OCI-LY1 (cell line): Measurements from ENCODE around the gene E2F4.

Experiments
- H2AFZ ChIP-seq: fragments of 200-600 bp; sonication (generic), shearing (Covaris generic); 2 replicates; pipeline ENCODE4 v1.6.0; 2014; ENCODE audit warnings: antibody characterized with exemption, mild to moderate bottlenecking, low read length
- H3F3A ChIP-seq: fragments of 200-600 bp; sonication (generic), shearing (Covaris generic); 2 replicates; pipeline ENCODE4 v1.6.0; 2014; ENCODE audit warnings: mild to moderate bottlenecking, antibody characterized with exemption, low read length, moderate library complexity; ENCODE audit not compliant: insufficient read depth
- H3K27ac ChIP-seq: fragments of 200-600 bp; sonication (generic); 2 replicates; pipeline ENCODE4 v1.5.1; 2014; ENCODE audit warnings: low read length, mixed run types, mild to moderate bottlenecking, low read depth; ENCODE audit not compliant: poor library complexity, severe bottlenecking
- H3K27me3 ChIP-seq: fragments of 200-600 bp; sonication (generic); 2 replicates; pipeline ENCODE4 v1.6.0; 2014; ENCODE audit warnings: antibody characterized with exemption, mild to moderate bottlenecking, low read length, moderate library complexity; ENCODE audit not compliant: insufficient read depth
- H3K36me3 ChIP-seq: fragments of 200-600 bp; sonication (generic); 2 replicates; pipeline ENCODE4 v1.6.1; 2014; ENCODE audit warnings: mild to moderate bottlenecking, antibody characterized with exemption, low read length, moderate library complexity, mixed read lengths; ENCODE audit not compliant: insufficient read depth
- H3K4me1 ChIP-seq: fragments of 200-600 bp; sonication (generic); 2 replicates; pipeline ENCODE4 v1.5.1; 2014; ENCODE audit warnings: mild to moderate bottlenecking, low read length, moderate library complexity; ENCODE audit not compliant: insufficient read depth, severe bottlenecking
- H3K4me2 ChIP-seq: fragments of 200-600 bp; sonication (generic), shearing (Covaris generic); 2 replicates; pipeline ENCODE4 v1.6.1; 2014; ENCODE audit warnings: low read length
- H3K4me3 ChIP-seq: fragments of 200-600 bp; sonication (generic); 2 replicates; pipeline ENCODE4 v1.5.1; 2014; ENCODE audit warnings: low read length, low read depth, mild to moderate bottlenecking, mixed read lengths; ENCODE audit not compliant: poor library complexity, severe bottlenecking
- H3K79me2 ChIP-seq: fragments of 200-600 bp; shearing (Covaris generic); 2 replicates; pipeline ENCODE4 v1.6.1; 2016; ENCODE audit warnings: mixed run types, low read length, mixed read lengths; ENCODE audit not compliant: insufficient read depth
- H3K9ac ChIP-seq: fragments of 200-600 bp; sonication (generic), shearing (Covaris generic); 2 replicates; pipeline ENCODE4 v1.6.1; 2014; ENCODE audit warnings: mild to moderate bottlenecking, low read length, mixed read lengths
- H3K9me2 ChIP-seq: fragments of 200-600 bp; sonication (generic), shearing (Covaris generic); 2 replicates; pipeline ENCODE4 v1.6.1; 2014; ENCODE audit warnings: low read depth, mild to moderate bottlenecking, low read length, mixed read lengths
- H3K9me3 ChIP-seq: fragments of 200-600 bp; shearing (Covaris generic); 2 replicates; pipeline ENCODE4 v1.6.1; 2014; ENCODE audit warnings: low read length, mixed read lengths
- H4K20me1 ChIP-seq: fragments of 200-600 bp; sonication (generic), shearing (Covaris generic); 2 replicates; pipeline ENCODE4 v1.6.0; 2016; ENCODE audit warnings: mild to moderate bottlenecking, low read length; ENCODE audit not compliant: insufficient read depth
- CTCF ChIP-seq: fragments of 200-600 bp; sonication (generic), shearing (Covaris generic); IDR thresholded peaks from 2 replicates; pipeline ENCODE4 v1.5.1; 2017; ENCODE audit warnings: mild to moderate bottlenecking, antibody characterized with exemption, low read length, moderate library complexity, mixed read lengths
- EZH2 ChIP-seq: fragments of 200-600 bp; sonication (generic), shearing (Covaris generic); IDR thresholded peaks from 2 replicates; pipeline ENCODE4 v1.8.0; 2017; ENCODE audit warnings: borderline replicate concordance, mixed run types, mild to moderate bottlenecking, antibody characterized with exemption, low read length, moderate library complexity, mixed read lengths

The E2F4 gene

DNA sequence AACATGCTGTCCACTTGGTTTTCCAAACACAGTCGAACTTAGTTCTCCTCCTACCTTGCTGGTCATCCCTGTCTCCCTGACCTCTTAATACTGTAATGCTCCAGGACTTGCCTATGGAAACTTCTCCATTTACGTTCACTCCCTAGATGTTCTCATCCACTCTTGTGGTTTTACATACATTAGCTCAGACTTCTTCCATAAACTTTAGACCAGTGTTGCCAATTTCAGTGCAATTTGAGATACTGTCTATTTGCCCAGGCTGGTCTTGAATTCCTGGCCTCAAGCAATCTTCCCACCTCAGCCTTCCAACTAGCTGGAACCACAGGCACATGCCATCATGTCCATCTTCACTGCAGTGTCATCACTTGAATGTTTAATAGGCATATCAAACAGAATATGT is 9.7 kb upstream of the E2F4 start:
- Histone ChIP-seq H4K20me1 (no peaks in the 10 kb centered on the region), H2AFZ (no peak overlapping the region), H3K9me2 (no peaks in the 10 kb centered on the region), H3K4me2 (peak overlapping the region; percentile 82), H3F3A (no peaks in the 10 kb centered on the region), H3K27me3 (peaks cover 5% of the 10 kb centered on the region; the same call in 1 of the 2 replicates), H3K4me1 (peaks cover 26% of the 10 kb centered on the region), H3K9me3 (no peaks in the 10 kb centered on the region), H3K9ac (no peak overlapping the region; the same call in 1 of the 2 replicates), H3K4me3 (no peak overlapping the region), H3K36me3 (no peaks in the 10 kb centered on the region), H3K79me2 (no peaks in the 10 kb centered on the region), H3K27ac (no peak overlapping the region)
- TF ChIP-seq EZH2, result no peak
- TF ChIP-seq CTCF, result no peak

DNA sequence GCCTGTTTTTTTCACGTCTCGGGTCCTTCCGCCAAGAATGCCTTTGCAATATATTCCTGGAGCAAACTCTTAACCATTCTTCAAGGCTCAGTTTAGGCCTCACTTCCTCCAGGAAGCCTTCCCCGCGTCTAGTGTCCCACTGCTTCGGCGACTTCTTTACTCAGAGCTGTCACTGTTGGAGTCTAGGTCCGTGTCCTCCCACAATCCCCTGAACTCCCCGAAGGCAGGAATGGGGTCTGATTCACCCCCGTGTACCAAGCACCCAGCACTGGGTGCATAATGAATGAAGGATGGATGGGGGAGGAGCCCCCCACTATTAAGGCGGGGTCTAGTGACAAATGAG is 8.7 kb upstream of the E2F4 start:
- Histone ChIP-seq H3K4me2 (peak overlapping the region; percentile 82), H2AFZ (no peak overlapping the region), H3K9me2 (no peaks in the 10 kb centered on the region), H3K9ac (peak overlapping the region; percentile 68), H3F3A (no peaks in the 10 kb centered on the region), H3K27me3 (no peaks in the 10 kb centered on the region), H3K79me2 (no peaks in the 10 kb centered on the region), H3K27ac (no peak overlapping the region), H4K20me1 (no peaks in the 10 kb centered on the region), H3K4me1 (peaks cover 23% of the 10 kb centered on the region), H3K9me3 (no peaks in the 10 kb centered on the region), H3K4me3 (peak overlapping the region; percentile 68), H3K36me3 (no peaks in the 10 kb centered on the region)
- no peak for TF ChIP-seq EZH2
- TF ChIP-seq CTCF, result no peak

DNA sequence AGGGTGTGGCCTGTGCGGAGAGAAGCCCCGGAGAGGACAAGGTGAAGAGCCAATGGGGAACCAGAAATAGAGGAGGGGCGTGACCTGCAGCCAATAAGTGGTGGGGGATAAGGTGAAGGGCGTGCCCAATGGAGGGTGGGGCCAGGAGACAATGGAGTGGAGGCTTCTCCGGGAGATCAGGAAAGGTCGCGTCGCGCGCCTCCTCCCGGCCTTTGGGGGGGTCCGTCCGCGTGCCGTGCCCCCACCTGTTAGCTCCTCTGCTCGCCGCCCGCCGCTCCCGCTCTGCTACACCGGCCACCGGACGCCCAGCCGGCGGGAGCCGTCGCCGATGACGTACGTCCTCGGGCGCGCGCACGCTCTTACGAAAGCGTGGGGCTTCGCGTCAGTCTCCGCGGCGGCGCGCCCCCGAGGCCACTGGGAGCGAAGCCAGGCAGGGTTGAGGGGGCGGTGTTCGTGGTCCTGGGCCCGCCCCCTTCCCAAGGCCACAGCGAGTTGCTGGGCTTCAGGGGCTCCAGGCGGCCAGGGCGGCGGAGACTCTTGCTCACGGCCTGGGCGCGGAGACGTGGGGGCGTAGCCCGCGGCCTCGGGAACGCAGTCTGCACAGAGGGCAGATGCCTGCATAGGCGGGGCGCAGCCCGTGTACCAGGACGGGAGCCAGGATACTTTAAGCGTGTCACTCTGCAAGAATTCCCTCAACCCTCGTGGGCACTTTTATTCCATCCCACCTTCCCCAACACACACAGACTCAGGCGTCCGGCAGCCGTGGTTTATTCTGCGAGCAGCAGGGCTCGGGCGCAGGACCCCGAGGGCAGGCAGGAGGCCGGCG is 8.1 kb upstream of the E2F4 start, which contains the start of gene MATCAP1:
Gene MATCAP1, minus strand, starts transcription at position 337 of the 826 bp plus-strand sequence. CDS start 3,353 bp downstream, outside the sequence.
- Histone ChIP-seq H3K36me3 (no peaks in the 10 kb centered on the region), H2AFZ (no peak within 1 kb of the TSS), H3K9ac (peak within 1 kb of the TSS; percentile 68), H3K27me3 (no peaks in the 10 kb centered on the region), H3K9me3 (no peaks in the 10 kb centered on the region), H3F3A (no peaks in the 10 kb centered on the region), H3K9me2 (no peaks in the 10 kb centered on the region), H3K4me1 (peaks cover 17% of the 10 kb centered on the region), H3K4me2 (peak within 1 kb of the TSS; percentile 82), H3K4me3 (peak within 1 kb of the TSS; percentile 68), H3K79me2 (no peaks in the 10 kb centered on the region), H3K27ac (peak within 1 kb of the TSS; percentile 4), H4K20me1 (no peaks in the 10 kb centered on the region)
- TF ChIP-seq CTCF, result no peak
- TF ChIP-seq EZH2, result no peak
